HCT116 (cell line): ENCODE data around the gene STK40. TPM values are rescaled to one million over a fixed set of nuclear protein-coding genes. Genes with fewer than 3 reads are reported as not detected.

Experiments
- ATAC-seq: fragments of 200-7000 bp; cut with Tn5 transposase; 2 replicates; pipeline ENCODE4 v1.9.1; 2020; ENCODE audit warnings: mild to moderate bottlenecking, moderate library complexity
- BruUV-seq: library from RNA; stranded (reverse); fragments of 400-500 nt; replicated peaks from 2 replicates; lab custom pipeline; 2021; lab: Mats Ljungman, UMichigan
- CTCF ChIA-PET: fragments of 300-600 bp; sonication (Branson Sonifier 250); formaldehyde crosslinking; loops from one replicate; lab custom pipeline; 2021; ENCODE audit warnings: antibody characterized with exemption; lab: Charles Lee
- POLR2A ChIA-PET: fragments of 300-600, 350-600 bp; sonication (Branson Sonifier 250); formaldehyde crosslinking; loops from one replicate; lab custom pipeline; 2021; ENCODE audit warnings: antibody characterized with exemption; lab: Charles Lee
- RAD21 ChIA-PET, 2 experiments: fragments of 300-600 bp; sonication (Branson Sonifier 250); formaldehyde crosslinking; loops; one replicate each; lab custom pipeline; 2023; ENCODE audit warnings: low total read pairs in 2 of 2; ENCODE audit not compliant: uncharacterized antibody in 2 of 2, unreplicated experiment in 2 of 2, low non-redundant PET in 1 of 2; lab: Charles Lee
- DNase-seq: peaks from one replicate; pipeline ENCODE4 v3.0.0-alpha.2; 2010; ENCODE audit warnings: low read depth, low spot score
- H2AFZ ChIP-seq: fragments of 200-600 bp; shearing (Covaris generic), sonication (generic); 2 replicates; pipeline ENCODE4 v1.6.1; 2017; ENCODE audit warnings: low read depth, mixed run types, mixed read lengths, antibody characterized with exemption, low read length; ENCODE audit not compliant: poor library complexity, severe bottlenecking
- H3K27ac ChIP-seq: 2 replicates; pipeline ENCODE4 v1.5.1; 2012; ENCODE audit warnings: low read depth, low read length
- H3K27me3 ChIP-seq: fragments of 200-600 bp; sonication (generic); 2 replicates; pipeline ENCODE4 v1.6.1; 2016; ENCODE audit warnings: mixed run types, low read length, mixed read lengths; ENCODE audit not compliant: insufficient read depth
- H3K36me3 ChIP-seq, 2 experiments: fragments of 200-500 bp in 1 of 2; fragments of 200-600 bp in 1 of 2; sonication (Bioruptor generic) in 1 of 2; sonication (generic) in 1 of 2; 2 replicates each; pipeline versions ENCODE4 v1.5.1 to v1.6.1; 2014 to 2016; ENCODE audit warnings: low read length in 2 of 2, inconsistent platforms in 1 of 2, mixed read lengths in 1 of 2, mixed run types in 1 of 2; ENCODE audit not compliant: insufficient read depth in 2 of 2, control insufficient read depth in 1 of 2
- H3K4me1 ChIP-seq, 2 experiments: fragments of 200-600 bp in 1 of 2; sonication (generic) in 1 of 2; 2 replicates each; pipeline versions ENCODE4 v1.5.1 to v1.6.1; 2012 to 2017; ENCODE audit warnings: low read length in 2 of 2, inconsistent platforms in 1 of 2, mild to moderate bottlenecking in 1 of 2, mixed read lengths in 1 of 2, mixed run types in 1 of 2, moderate library complexity in 1 of 2; ENCODE audit not compliant: insufficient read depth in 2 of 2, control insufficient read depth in 1 of 2
- H3K4me2 ChIP-seq: fragments of 200-600 bp; sonication (generic); 2 replicates; pipeline ENCODE4 v1.6.1; 2017; ENCODE audit warnings: mixed run types, low read length, mixed read lengths
- H3K4me3 ChIP-seq, 2 experiments: fragments of 200-600 bp in 1 of 2; sonication (generic) in 1 of 2; replicated peaks in 1 of 2; 2 replicates each; pipeline ENCODE4 v1.5.1; 2011 to 2016; ENCODE audit warnings: low read length in 2 of 2, control low read depth in 1 of 2, low read depth in 1 of 2, mild to moderate bottlenecking in 1 of 2, mixed read lengths in 1 of 2, mixed run types in 1 of 2
- H3K79me2 ChIP-seq: fragments of 200-600 bp; sonication (generic); 2 replicates; pipeline ENCODE4 v1.6.1; 2017; ENCODE audit warnings: mild to moderate bottlenecking, mixed run types, low read length, moderate library complexity, mixed read lengths; ENCODE audit not compliant: insufficient read depth
- H3K9ac ChIP-seq: fragments of 200-600 bp; sonication (generic); 2 replicates; pipeline ENCODE4 v1.6.1; 2016; ENCODE audit warnings: low read length, mixed read lengths
- H3K9me2 ChIP-seq: fragments of 200-600 bp; sonication (generic), shearing (Covaris generic); 2 replicates; pipeline ENCODE4 v1.6.1; 2017; ENCODE audit warnings: mixed run types, mild to moderate bottlenecking, moderate library complexity; ENCODE audit not compliant: insufficient read depth
- H3K9me3 ChIP-seq, 2 experiments: fragments of 200-500 bp in 1 of 2; fragments of 200-600 bp in 1 of 2; sonication (Bioruptor generic) in 1 of 2; sonication (generic) in 1 of 2; 2 replicates each; pipeline ENCODE4 v1.6.1; 2014 to 2017; ENCODE audit warnings: low read length in 2 of 2, mixed read lengths in 2 of 2, inconsistent platforms in 1 of 2, low read depth in 1 of 2, mild to moderate bottlenecking in 1 of 2, mixed run types in 1 of 2, moderate library complexity in 1 of 2; ENCODE audit not compliant: control insufficient read depth in 1 of 2, insufficient read depth in 1 of 2
- H4K20me1 ChIP-seq: fragments of 200-600 bp; sonication (generic), shearing (Covaris generic); 2 replicates; pipeline ENCODE4 v1.6.1; 2017; ENCODE audit warnings: mixed run types, mild to moderate bottlenecking, moderate library complexity; ENCODE audit not compliant: insufficient read depth
- CBX3 ChIP-seq: IDR thresholded peaks from 2 replicates; pipeline ENCODE4 v1.6.1; 2012; ENCODE audit warnings: low read depth
- CEBPB ChIP-seq: IDR thresholded peaks from 2 replicates; pipeline ENCODE4 v1.6.1; 2012; ENCODE audit warnings: low read depth
- EGR1 ChIP-seq: IDR thresholded peaks from 2 replicates; pipeline ENCODE4 v1.6.1; 2012; ENCODE audit warnings: low read depth
- EZH2phosphoT487 ChIP-seq: fragments of 200-600 bp; IDR thresholded peaks from 2 replicates; pipeline ENCODE4 v1.6.1; 2018; ENCODE audit warnings: antibody characterized with exemption, borderline replicate concordance
- POLR2AphosphoS5 ChIP-seq: IDR thresholded peaks from 2 replicates; pipeline ENCODE4 v1.6.1; 2011; ENCODE audit warnings: mild to moderate bottlenecking, low read depth, low read length, moderate library complexity
- RAD21 ChIP-seq: IDR thresholded peaks from 2 replicates; pipeline ENCODE4 v1.6.1; 2012; ENCODE audit warnings: low read depth, mild to moderate bottlenecking
- SP1 ChIP-seq: IDR thresholded peaks from 2 replicates; pipeline ENCODE4 v1.6.1; 2012; ENCODE audit warnings: low read depth
- SRF ChIP-seq: IDR thresholded peaks from 2 replicates; pipeline ENCODE4 v1.6.1; 2012; ENCODE audit warnings: low read depth
- TCF7L2 ChIP-seq: IDR thresholded peaks from 2 replicates; pipeline ENCODE4 v1.7.0; 2011; ENCODE audit warnings: borderline replicate concordance, inconsistent platforms; ENCODE audit not compliant: insufficient read depth, insufficient read length; ENCODE audit errors: extremely low read depth
- YY1 ChIP-seq: IDR thresholded peaks from 2 replicates; pipeline ENCODE4 v1.6.1; 2011; ENCODE audit warnings: low read length, low read depth, moderate library complexity, mild to moderate bottlenecking; ENCODE audit not compliant: insufficient replicate concordance; ENCODE audit errors: extremely low read depth
- ZFX ChIP-seq: fragments of 450-650 bp; IDR thresholded peaks from 2 replicates; pipeline ENCODE4 v1.6.1; 2017
- ZNF274 ChIP-seq: fragments of 200-500 bp; sonication (Bioruptor generic); IDR thresholded peaks from 2 replicates; pipeline ENCODE4 v1.6.1; 2014; ENCODE audit warnings: mild to moderate bottlenecking, low read depth, low read length, inconsistent platforms
- intact Hi-C: fragments of 100-400 bp; cut with micrococcal nuclease; formaldehyde crosslinking; loops from 2 replicates; pipeline ENCODE4 v1.10.0; 2022
- total RNA-seq: library from RNA; stranded (reverse); gene quantifications from one replicate; pipeline ENCODE4 v1.2.1, GENCODE V29; 2021; ENCODE audit not compliant: unreplicated experiment
- TF ChIP-seq, protein P1 (sequence below), 3 experiments: fragments of 200-600 bp in 1 of 3; sonication (generic) in 1 of 3; IDR thresholded peaks in 2 of 3; conservative IDR thresholded peaks in 1 of 3; 2 replicates each; pipeline ENCODE4 v1.5.1; 2012 to 2017; ENCODE audit warnings: low read depth in 2 of 3, low read length in 2 of 3, antibody characterized with exemption in 1 of 3, borderline replicate concordance in 1 of 3, control low read depth in 1 of 3, mild to moderate bottlenecking in 1 of 3, mixed read lengths in 1 of 3, mixed run types in 1 of 3, moderate library complexity in 1 of 3; ENCODE audit not compliant: insufficient read depth in 1 of 3
- TF ChIP-seq, protein P2 (sequence below): IDR thresholded peaks from 2 replicates; pipeline ENCODE4 v1.6.1; 2012

Gene STK40
- total RNA-seq, 1 experiment from 2014 or later: 33.9 TPM

DNA sequence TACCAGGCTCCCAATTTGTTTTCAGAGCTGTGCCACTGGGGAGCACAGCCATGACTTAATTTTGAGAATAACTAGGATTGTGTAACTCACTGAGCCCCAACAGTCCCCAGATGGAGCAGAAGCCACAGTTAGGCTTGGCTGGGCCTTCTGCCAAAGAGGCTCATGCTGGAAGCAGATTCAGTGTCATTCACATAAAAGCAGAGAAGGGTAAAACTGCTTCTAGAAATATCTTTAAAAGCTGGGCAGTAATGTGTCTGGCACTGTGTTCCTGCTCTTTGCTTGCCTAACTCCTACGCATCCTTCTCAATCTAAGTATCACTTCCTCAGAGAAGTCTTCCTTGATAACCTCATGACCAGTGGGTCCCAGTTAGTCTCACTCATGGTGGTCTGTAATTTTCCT, 20.3 kb downstream of the STK40 start:
- ATAC-seq: no peak
- H3K9me3 ChIP-seq: no peaks in the 10 kb centered on the region
- no peak overlapping the region for H3K4me3 ChIP-seq
- no peak overlapping the region for H3K4me2 ChIP-seq
- no TSS peak for BruUV-seq
- H3K36me3 ChIP-seq: peaks cover 0 to 10% of the 10 kb centered on the region in 2 experiments; a peak in 2 of 4 replicates
- intact Hi-C loops: loop anchor here (5.0 kb wide), 1 partner anchor 268 kb away; no protein-coding TSS in a partner anchor
- TF ChIP-seq EZH2phosphoT487 (no peak), ZFX (no peak), ZNF274 (no peak), SP1 (no peak), YY1 (no peak), CEBPB (no peak), POLR2AphosphoS5 (no peak), EGR1 (no peak), RAD21 (no peak), CBX3 (no peak), SRF (no peak), TCF7L2 (no peak)
- TF ChIP-seq, protein P1, sequence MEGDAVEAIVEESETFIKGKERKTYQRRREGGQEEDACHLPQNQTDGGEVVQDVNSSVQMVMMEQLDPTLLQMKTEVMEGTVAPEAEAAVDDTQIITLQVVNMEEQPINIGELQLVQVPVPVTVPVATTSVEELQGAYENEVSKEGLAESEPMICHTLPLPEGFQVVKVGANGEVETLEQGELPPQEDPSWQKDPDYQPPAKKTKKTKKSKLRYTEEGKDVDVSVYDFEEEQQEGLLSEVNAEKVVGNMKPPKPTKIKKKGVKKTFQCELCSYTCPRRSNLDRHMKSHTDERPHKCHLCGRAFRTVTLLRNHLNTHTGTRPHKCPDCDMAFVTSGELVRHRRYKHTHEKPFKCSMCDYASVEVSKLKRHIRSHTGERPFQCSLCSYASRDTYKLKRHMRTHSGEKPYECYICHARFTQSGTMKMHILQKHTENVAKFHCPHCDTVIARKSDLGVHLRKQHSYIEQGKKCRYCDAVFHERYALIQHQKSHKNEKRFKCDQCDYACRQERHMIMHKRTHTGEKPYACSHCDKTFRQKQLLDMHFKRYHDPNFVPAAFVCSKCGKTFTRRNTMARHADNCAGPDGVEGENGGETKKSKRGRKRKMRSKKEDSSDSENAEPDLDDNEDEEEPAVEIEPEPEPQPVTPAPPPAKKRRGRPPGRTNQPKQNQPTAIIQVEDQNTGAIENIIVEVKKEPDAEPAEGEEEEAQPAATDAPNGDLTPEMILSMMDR (IDR thresholded peaks at IDR 0.05 in 2 of 3, conservative IDR thresholded peaks at IDR 0.05 in 1 of 3; ENCODE audit: borderline replicate concordance in 1 of 3, insufficient read depth in 1 of 3, low read depth in 2 of 3, low read length in 2 of 3): no peak
- TF ChIP-seq, protein P2, sequence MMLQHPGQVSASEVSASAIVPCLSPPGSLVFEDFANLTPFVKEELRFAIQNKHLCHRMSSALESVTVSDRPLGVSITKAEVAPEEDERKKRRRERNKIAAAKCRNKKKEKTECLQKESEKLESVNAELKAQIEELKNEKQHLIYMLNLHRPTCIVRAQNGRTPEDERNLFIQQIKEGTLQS: no peak
- RAD21 ChIA-PET: no interaction called here
- peaks cover 38% of the 10 kb centered on the region for H3K79me2 ChIP-seq
- H2AFZ ChIP-seq: no peak overlapping the region
- H3K27me3 ChIP-seq: no peaks in the 10 kb centered on the region
- no peaks in the 10 kb centered on the region for H4K20me1 ChIP-seq
- no peaks in the 10 kb centered on the region for H3K9me2 ChIP-seq
- DNase-seq: no peak
- no peak overlapping the region for H3K27ac ChIP-seq
- H3K4me1 ChIP-seq: peaks cover 9 to 21% of the 10 kb centered on the region in 2 experiments; a peak in 3 of 4 replicates
- no peak overlapping the region for H3K9ac ChIP-seq
- POLR2A ChIA-PET: no interaction called here
- CTCF ChIA-PET: no interaction called here
